ENCODE measurements around the gene CENPC. TPM values are rescaled to one million over a fixed set of nuclear protein-coding genes. Genes with fewer than 3 reads are reported as not detected.
"Not testable (repeated sequence)": the region's sequence is repeated elsewhere in the genome, so short reads cannot be mapped to it uniquely, and the experiment has no call there.

Gene CENPC
- total RNA-seq, 1 experiment from 2014 or later = 17.7 TPM

DNA sequence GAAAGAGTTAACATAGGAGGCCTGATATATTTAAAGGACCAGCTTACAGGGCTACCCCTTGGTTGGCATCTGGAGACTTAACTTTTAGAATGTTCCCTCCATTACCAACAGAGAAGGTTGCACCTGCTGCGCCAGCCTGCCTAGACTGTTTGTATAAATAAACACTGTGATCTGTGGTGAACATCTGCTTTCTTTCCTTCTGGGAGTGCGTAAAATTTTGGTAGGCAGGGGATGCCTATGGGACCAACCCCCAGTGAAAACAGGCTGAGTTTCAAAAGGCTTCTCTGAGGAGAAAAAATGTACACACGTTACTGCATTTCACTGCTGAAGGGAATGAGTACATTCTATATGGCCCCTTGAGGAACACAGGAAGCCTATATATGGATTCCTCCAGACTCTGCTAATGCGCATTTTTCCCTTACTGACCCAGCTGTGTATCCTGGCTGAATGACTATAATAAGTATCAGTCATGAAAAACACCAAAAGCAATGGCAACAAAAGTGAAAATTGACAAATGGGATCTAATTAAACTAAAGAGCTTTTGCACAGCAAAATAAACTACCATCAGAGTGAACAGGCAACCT, 13.8 kb downstream of the CENPC start:
- Mint-ChIP-seq H3K27ac (ENCODE audit: low read depth, unreplicated experiment) (no peak overlapping the region), H3K9me3 (ENCODE audit: unreplicated experiment) (no peaks in the 10 kb centered on the region), H3K27me3 (ENCODE audit: insufficient read depth, unreplicated experiment) (no peaks in the 10 kb centered on the region), H3K4me3 (ENCODE audit: unreplicated experiment) (no peak overlapping the region), H3K4me1 (ENCODE audit: insufficient read depth, unreplicated experiment) (peaks cover 6% of the 10 kb centered on the region), H3K36me3 (ENCODE audit: insufficient read depth, unreplicated experiment) (peaks cover 72% of the 10 kb centered on the region)
- no peak for DNase-seq (ENCODE audit: unreplicated experiment)
- intact Hi-C loops (cut with micrococcal nuclease) = no loop called here
- ChIA-PET CTCF (no interaction called here), POLR2A (interaction anchor here (0.8 kb wide), 1 partner anchor 11 kb away, joined by 3 read pairs; no protein-coding TSS in a partner anchor)
- TF ChIP-seq, protein P1, sequence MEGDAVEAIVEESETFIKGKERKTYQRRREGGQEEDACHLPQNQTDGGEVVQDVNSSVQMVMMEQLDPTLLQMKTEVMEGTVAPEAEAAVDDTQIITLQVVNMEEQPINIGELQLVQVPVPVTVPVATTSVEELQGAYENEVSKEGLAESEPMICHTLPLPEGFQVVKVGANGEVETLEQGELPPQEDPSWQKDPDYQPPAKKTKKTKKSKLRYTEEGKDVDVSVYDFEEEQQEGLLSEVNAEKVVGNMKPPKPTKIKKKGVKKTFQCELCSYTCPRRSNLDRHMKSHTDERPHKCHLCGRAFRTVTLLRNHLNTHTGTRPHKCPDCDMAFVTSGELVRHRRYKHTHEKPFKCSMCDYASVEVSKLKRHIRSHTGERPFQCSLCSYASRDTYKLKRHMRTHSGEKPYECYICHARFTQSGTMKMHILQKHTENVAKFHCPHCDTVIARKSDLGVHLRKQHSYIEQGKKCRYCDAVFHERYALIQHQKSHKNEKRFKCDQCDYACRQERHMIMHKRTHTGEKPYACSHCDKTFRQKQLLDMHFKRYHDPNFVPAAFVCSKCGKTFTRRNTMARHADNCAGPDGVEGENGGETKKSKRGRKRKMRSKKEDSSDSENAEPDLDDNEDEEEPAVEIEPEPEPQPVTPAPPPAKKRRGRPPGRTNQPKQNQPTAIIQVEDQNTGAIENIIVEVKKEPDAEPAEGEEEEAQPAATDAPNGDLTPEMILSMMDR (IDR thresholded peaks at IDR 0.05; ENCODE audit: unreplicated experiment) = no peak
- BruUV-seq (replicated peaks) = no TSS peak

DNA sequence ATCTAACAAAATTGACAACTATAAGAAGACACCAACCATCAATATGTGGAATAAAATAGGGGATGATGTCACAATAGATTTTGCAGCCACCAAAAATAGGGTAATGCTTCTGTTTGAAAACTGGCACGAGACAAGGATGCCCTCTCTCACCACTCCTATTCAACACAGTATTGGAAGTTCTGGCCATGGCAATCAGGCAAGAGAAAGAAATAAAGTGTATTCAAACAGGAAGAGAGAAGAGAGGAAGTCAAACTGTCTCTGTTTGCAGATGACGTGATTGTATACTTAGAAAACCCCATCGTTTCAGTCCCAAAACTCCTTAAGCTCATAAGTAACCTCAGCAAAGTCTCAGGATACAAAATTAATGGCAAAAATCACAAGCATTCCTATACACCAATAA, 21.2 kb downstream of the CENPC start:
- Mint-ChIP-seq H3K36me3 (ENCODE audit: insufficient read depth, unreplicated experiment) (peaks cover 33% of the 10 kb centered on the region), H3K4me1 (ENCODE audit: insufficient read depth, unreplicated experiment) (peaks cover 23% of the 10 kb centered on the region)
- intact Hi-C loops (cut with micrococcal nuclease); CTCF ChIA-PET; BruUV-seq (replicated peaks); H3K9me3 Mint-ChIP-seq (ENCODE audit: unreplicated experiment); H3K4me3 Mint-ChIP-seq (ENCODE audit: unreplicated experiment); H3K27ac Mint-ChIP-seq (ENCODE audit: low read depth, unreplicated experiment); H3K27me3 Mint-ChIP-seq (ENCODE audit: insufficient read depth, unreplicated experiment); DNase-seq (ENCODE audit: unreplicated experiment): not testable (repeated sequence)
- POLR2A ChIA-PET = interaction anchor here (0.8 kb wide), 1 partner anchor 37 kb away, joined by 3 read pairs; no protein-coding TSS in a partner anchor

DNA sequence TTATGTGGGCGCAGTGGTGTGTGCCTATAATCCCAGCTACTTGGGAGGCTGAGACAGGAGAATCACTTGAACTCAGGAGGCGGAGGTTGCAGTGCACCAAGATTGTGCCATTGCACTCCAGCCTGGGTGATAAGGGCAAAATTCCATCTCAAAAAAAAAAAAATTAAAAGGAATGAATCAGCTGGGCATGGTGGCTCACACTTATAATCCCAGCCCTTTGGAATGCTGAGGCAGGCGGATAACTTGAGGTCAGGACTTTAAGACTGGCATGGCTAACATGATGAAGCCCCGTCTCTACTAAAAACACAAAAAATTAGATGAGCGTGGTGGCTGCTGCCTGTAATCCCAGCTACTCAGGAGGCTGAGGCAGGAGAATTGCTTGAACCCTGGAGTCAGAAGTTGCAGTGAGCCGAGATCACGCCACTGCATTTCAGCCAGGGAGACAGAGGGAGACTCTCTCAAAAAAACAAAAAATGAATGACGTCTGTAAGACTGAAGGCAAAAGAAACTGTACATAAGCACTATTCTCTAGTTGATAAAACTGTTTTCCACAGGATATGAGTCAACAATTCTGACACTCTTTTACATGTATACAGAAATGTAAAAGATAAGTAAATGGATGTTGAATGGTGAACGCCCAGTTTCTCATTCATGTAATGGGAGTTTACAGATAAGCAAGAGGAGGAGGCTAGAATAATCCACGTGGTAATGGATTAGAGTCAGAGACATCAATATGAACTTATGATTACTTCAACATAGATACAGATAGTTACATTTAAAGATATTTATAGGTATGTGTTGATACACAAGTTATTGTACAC, 22.2 kb downstream of the CENPC start:
- Mint-ChIP-seq H3K27ac (ENCODE audit: low read depth, unreplicated experiment) (no peak overlapping the region), H3K27me3 (ENCODE audit: insufficient read depth, unreplicated experiment) (no peaks in the 10 kb centered on the region), H3K36me3 (ENCODE audit: insufficient read depth, unreplicated experiment) (peaks cover 33% of the 10 kb centered on the region), H3K4me1 (ENCODE audit: insufficient read depth, unreplicated experiment) (peaks cover 23% of the 10 kb centered on the region), H3K9me3 (ENCODE audit: unreplicated experiment) (no peaks in the 10 kb centered on the region), H3K4me3 (ENCODE audit: unreplicated experiment) (no peak overlapping the region)
- POLR2A ChIA-PET = interaction anchor here (0.8 to 1.5 kb wide), 2 partner anchors 20 to 36 kb away, joined by 3 read pairs; no protein-coding TSS in a partner anchor
- CTCF ChIA-PET = no interaction called here
- intact Hi-C loops (cut with micrococcal nuclease) = no loop called here
- TF ChIP-seq, protein P1 (IDR thresholded peaks at IDR 0.05; ENCODE audit: unreplicated experiment) = no peak
- DNase-seq (ENCODE audit: unreplicated experiment) = no peak
- no TSS peak for BruUV-seq (replicated peaks)

DNA sequence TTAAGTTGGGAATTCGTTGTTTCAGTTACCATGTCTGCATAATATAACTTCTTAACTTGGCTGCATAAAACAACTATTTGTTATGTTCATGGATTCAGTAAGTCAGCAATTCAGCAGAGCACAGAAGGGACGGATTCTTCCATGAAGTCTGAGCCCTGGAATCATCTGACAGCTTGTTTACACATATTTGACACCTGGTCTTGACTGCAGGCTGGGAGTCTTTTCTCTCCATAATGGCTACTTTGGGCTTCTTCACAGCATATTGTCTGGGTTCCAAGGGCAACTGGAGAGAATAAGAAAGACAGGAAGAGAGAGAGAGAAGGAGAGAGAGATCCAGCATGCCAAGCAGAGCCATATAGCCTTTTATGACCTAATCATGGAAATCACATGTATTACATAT, 23.1 kb downstream of the CENPC start:
- peaks cover 38% of the 10 kb centered on the region for H3K36me3 Mint-ChIP-seq (ENCODE audit: insufficient read depth, unreplicated experiment)
- peaks cover 23% of the 10 kb centered on the region for H3K4me1 Mint-ChIP-seq (ENCODE audit: insufficient read depth, unreplicated experiment)
- no peak overlapping the region for H3K4me3 Mint-ChIP-seq (ENCODE audit: unreplicated experiment)
- BruUV-seq (replicated peaks) = no TSS peak
- intact Hi-C loops (cut with micrococcal nuclease) = no loop called here
- H3K27ac Mint-ChIP-seq (ENCODE audit: low read depth, unreplicated experiment) = no peak overlapping the region
- H3K9me3 Mint-ChIP-seq (ENCODE audit: unreplicated experiment) = no peaks in the 10 kb centered on the region
- ChIA-PET POLR2A (interaction anchor here (1.5 kb wide), 1 partner anchor 21 kb away, joined by 3 read pairs; no protein-coding TSS in a partner anchor), CTCF (no interaction called here)
- TF ChIP-seq, protein P1 (IDR thresholded peaks at IDR 0.05; ENCODE audit: unreplicated experiment) = no peak
- DNase-seq (ENCODE audit: unreplicated experiment) = no peak
- H3K27me3 Mint-ChIP-seq (ENCODE audit: insufficient read depth, unreplicated experiment) = no peaks in the 10 kb centered on the region
